HG03066 (cell line): ENCODE data around the gene CIDEC.
"Not testable (repeated sequence)": the region's sequence is repeated elsewhere in the genome, so short reads cannot be mapped to it uniquely, and the experiment has no call there.

ENCODE experiments used
- ATAC-seq: cut with Tn5 transposase; IDR thresholded peaks from one replicate; pipeline ENCODE4 v1.9.1; 2021; ENCODE audit warnings: low read depth; ENCODE audit not compliant: unreplicated experiment

The CIDEC gene

GRCh38 chr3:9902372-9903237 lies 22.6 kb upstream of the CIDEC start, which contains the start of gene IL17RE:
Gene IL17RE (plus strand): TSS chr3:9902848. CDS start chr3:9902933, 85 bp downstream.
- no peak for ATAC-seq

GRCh38 chr3:9901967-9902366 lies 21.9 kb upstream of the CIDEC start:
- ATAC-seq = no peak

- ATAC-seq = not testable (repeated sequence)
Observed at GRCh38 chr3:9900965-9901415, 20.9 kb upstream of the CIDEC start.

- no peak for ATAC-seq
Observed at GRCh38 chr3:9899289-9899791, 19.3 kb upstream of the CIDEC start.

GRCh38 chr3:9898467-9899241 lies 18.6 kb upstream of the CIDEC start:
- no peak for ATAC-seq

GRCh38 chr3:9897408-9898372 lies 17.6 kb upstream of the CIDEC start:
- peak; percentile 64 for ATAC-seq

GRCh38 chr3:9896755-9897407 lies 16.8 kb upstream of the CIDEC start:
- ATAC-seq = not testable (repeated sequence)

- ATAC-seq = not testable (repeated sequence)
Observed at GRCh38 chr3:9895715-9896114, 15.7 kb upstream of the CIDEC start.

GRCh38 chr3:9893739-9894138 lies 13.7 kb upstream of the CIDEC start:
- no peak for ATAC-seq

GRCh38 chr3:9891072-9891622 lies 11.1 kb upstream of the CIDEC start:
- no peak for ATAC-seq

- peak; percentile 77 for ATAC-seq
Observed at GRCh38 chr3:9890249-9891071, 10.4 kb upstream of the CIDEC start, which contains the start of gene JAGN1. Gene JAGN1 (plus strand): TSS chr3:9890610. CDS start chr3:9890723, 113 bp downstream.

GRCh38 chr3:9889405-9889804 lies 9.4 kb upstream of the CIDEC start:
- ATAC-seq = no peak

- no peak for ATAC-seq
Observed at GRCh38 chr3:9888540-9888939, 8.5 kb upstream of the CIDEC start.

GRCh38 chr3:9887480-9887879 lies 7.4 kb upstream of the CIDEC start:
- ATAC-seq = no peak

- no peak for ATAC-seq
Observed at GRCh38 chr3:9886328-9886727, 6.3 kb upstream of the CIDEC start.

- ATAC-seq = no peak
Observed at GRCh38 chr3:9884555-9885165, 4.6 kb upstream of the CIDEC start.

- no peak for ATAC-seq
Observed at GRCh38 chr3:9883706-9884554, 3.9 kb upstream of the CIDEC start.
